GM18870 (cell line): ENCODE data around the gene PCDHGA2.
"Not testable (repeated sequence)": the region's sequence is repeated elsewhere in the genome, so short reads cannot be mapped to it uniquely, and the experiment has no call there.

Experiments
- ATAC-seq: cut with Tn5 transposase; IDR thresholded peaks from one replicate; pipeline ENCODE4 v1.9.1; 2021; ENCODE audit warnings: moderate library complexity; ENCODE audit not compliant: unreplicated experiment

The PCDHGA2 gene

GRCh38 chr5:141346017-141346416 lies 7.5 kb downstream of the PCDHGA2 start:
- ATAC-seq, result not testable (repeated sequence)

GRCh38 chr5:141349917-141350619 lies 11.5 kb downstream of the PCDHGA2 start, which contains the start of gene PCDHGB1:
Gene PCDHGB1, plus strand, starts transcription at chr5:141350099. Its CDS starts 162 bp downstream, at chr5:141350261.
- no peak for ATAC-seq

- ATAC-seq, result no peak
Measured at GRCh38 chr5:141351591-141351990, 13.0 kb downstream of the PCDHGA2 start.

- ATAC-seq, result no peak
Measured at GRCh38 chr5:141354900-141355469, 16.4 kb downstream of the PCDHGA2 start, which contains the start of gene PCDHGA4. Gene PCDHGA4, plus strand, starts transcription at chr5:141355021. Its CDS starts 87 bp downstream, at chr5:141355108.

- no peak for ATAC-seq
Measured at GRCh38 chr5:141355641-141356040, 17.1 kb downstream of the PCDHGA2 start.

GRCh38 chr5:141356133-141356532 lies 17.6 kb downstream of the PCDHGA2 start:
- no peak for ATAC-seq

- ATAC-seq, result no peak
Measured at GRCh38 chr5:141356950-141357349, 18.4 kb downstream of the PCDHGA2 start.

GRCh38 chr5:141359790-141360426 lies 21.3 kb downstream of the PCDHGA2 start, which contains the start of gene PCDHGB2:
Gene PCDHGB2, plus strand, starts transcription at chr5:141359994. Its CDS starts 142 bp downstream, at chr5:141360136.
- peak; percentile 61 for ATAC-seq

- no peak for ATAC-seq
Measured at GRCh38 chr5:141360685-141361084, 22.1 kb downstream of the PCDHGA2 start.

GRCh38 chr5:141362719-141363118 lies 24.2 kb downstream of the PCDHGA2 start:
- ATAC-seq, result no peak

- no peak for ATAC-seq
Measured at GRCh38 chr5:141363952-141364660, 25.5 kb downstream of the PCDHGA2 start, which contains the start of gene PCDHGA5. Gene PCDHGA5, plus strand, starts transcription at chr5:141364162. Its CDS starts 169 bp downstream, at chr5:141364331.

GRCh38 chr5:141366016-141366896 lies 27.7 kb downstream of the PCDHGA2 start:
- ATAC-seq, result no peak

GRCh38 chr5:141369994-141370848 lies 31.7 kb downstream of the PCDHGA2 start, which contains the start of gene PCDHGB3:
Gene PCDHGB3, plus strand, starts transcription at chr5:141370242. Its CDS starts 153 bp downstream, at chr5:141370395.
- peak; percentile 94 for ATAC-seq

- ATAC-seq, result no peak
Measured at GRCh38 chr5:141371572-141372475, 33.3 kb downstream of the PCDHGA2 start.

GRCh38 chr5:141373673-141374317 lies 35.2 kb downstream of the PCDHGA2 start, which contains the start of gene PCDHGA6:
Gene PCDHGA6, plus strand, starts transcription at chr5:141373891. Its CDS starts 193 bp downstream, at chr5:141374084.
- no peak for ATAC-seq

- ATAC-seq, result no peak
Measured at GRCh38 chr5:141374627-141375026, 36.1 kb downstream of the PCDHGA2 start.

GRCh38 chr5:141375444-141376155 lies 37.0 kb downstream of the PCDHGA2 start:
- ATAC-seq, result not testable (repeated sequence)
